T-helper 22 cell (primary cell): Measurements from ENCODE around the gene IL1RAP.
A peak's percentile ranks its signal among the peaks of the same experiment; 100 is the strongest.
"Not testable (repeated sequence)": the region's sequence is repeated elsewhere in the genome, so short reads cannot be mapped to it uniquely, and the experiment has no call there.

Experiments
- DNase-seq: peaks from one replicate; pipeline ENCODE4 v3.0.0-alpha.2; 2020; ENCODE audit warnings: low read depth

IL1RAP gene

DNA sequence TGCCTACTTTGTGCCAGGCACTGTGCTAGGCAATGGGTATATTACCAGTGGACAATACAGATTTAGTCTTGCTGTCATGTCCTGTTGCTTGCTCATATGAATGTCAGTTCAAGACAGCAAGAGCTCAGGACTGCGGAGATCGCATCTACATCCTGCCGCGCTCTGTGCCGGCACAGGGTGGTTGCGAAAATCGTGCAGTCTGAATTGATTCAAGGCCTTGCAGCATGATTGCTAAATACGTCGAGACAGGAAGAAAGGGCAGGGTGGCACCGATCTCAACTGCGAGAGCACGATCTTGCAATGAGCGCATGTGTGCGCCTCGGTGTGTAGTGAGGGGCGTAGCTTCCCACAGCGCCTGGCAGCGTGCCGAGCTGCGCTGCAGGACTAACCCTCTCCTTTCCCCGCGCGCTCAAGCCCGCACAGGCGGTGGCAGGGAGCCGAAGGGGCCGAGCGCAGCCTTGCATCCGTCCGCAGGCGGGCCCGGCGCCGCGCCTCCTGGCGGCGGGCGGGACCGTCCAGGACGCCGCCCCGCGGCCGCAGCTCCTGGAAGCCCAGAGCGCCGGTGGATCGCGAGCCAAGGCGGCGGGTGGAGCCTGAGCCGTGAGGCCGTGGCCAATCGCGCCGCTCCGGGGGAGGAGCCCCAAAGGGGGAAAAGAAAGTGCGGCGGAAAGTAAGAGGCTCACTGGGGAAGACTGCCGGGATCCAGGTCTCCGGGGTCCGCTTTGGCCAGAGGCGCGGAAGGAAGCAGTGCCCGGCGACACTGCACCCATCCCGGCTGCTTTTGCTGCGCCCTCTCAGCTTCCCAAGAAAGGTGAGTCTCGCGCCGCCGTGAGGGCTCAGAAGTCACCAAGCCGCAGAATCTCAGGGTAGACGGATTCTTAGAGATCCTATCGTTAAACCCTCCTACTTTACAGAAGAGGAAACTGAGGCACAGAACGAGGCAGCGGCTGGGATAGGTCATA, at the start of gene IL1RAP:
Gene IL1RAP (plus strand): TSS at position 677 of the 962 bp plus-strand sequence. CDS start 50,205 bp downstream, outside the sequence.
- peak; percentile 77 for DNase-seq

GRCh38 chr3:190467922-190468321, 46.0 kb upstream of the IL1RAP start:
- no peak for DNase-seq

DNA sequence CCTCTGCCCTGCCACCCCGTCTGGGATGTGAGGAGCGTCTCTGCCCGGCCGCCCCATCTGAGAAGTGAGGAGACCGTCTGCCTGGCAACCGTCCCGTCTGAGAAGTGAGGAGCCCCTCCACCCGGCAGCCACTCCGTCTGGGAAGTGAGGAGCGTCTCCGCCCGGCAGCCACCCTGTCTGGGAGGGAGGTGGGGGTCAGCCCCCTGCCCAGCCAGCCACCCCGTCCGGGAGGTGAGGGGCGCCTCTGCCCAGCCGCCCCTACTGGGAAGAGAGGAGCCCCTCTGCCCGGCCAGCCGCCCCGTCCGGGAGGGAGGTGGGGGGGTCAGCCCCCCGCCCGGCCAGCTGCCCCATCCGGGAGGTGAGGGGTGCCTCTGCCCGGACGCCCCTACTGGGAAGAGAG, 40.6 kb upstream of the IL1RAP start:
- not testable (repeated sequence) for DNase-seq

DNA sequence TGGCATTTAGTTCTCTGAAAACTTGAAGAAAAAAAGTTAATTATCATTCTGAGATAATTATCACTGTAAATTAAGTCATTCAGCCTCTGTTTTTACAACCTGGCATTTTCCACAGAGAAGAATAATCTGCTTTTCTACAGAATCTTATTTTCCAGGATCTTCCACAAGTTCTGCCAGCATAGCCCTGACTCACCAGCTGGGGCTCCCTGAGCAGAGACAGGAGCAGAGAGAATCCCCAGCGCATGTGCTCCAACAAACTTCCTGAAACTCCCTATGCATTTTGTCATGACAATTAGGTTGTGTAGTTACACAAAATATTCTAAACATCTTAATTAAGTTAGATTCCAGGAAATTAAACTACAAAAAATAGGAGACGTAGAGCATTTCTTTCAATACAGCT, 32.1 kb upstream of the IL1RAP start:
- DNase-seq, result no peak

- DNase-seq, result no peak
Observed at GRCh38 chr3:190485830-190486532, 27.9 kb upstream of the IL1RAP start.

- DNase-seq, result no peak
Observed at GRCh38 chr3:190486533-190486864, 27.4 kb upstream of the IL1RAP start.

- no peak for DNase-seq
Observed at GRCh38 chr3:190486908-190487607, 26.8 kb upstream of the IL1RAP start.

GRCh38 chr3:190491533-190492054, 22.3 kb upstream of the IL1RAP start:
- no peak for DNase-seq

- DNase-seq, result no peak
Observed at GRCh38 chr3:190492129-190492528, 21.8 kb upstream of the IL1RAP start.

- DNase-seq, result no peak
Observed at GRCh38 chr3:190492966-190493365, 20.9 kb upstream of the IL1RAP start.

GRCh38 chr3:190494907-190495306, 19.0 kb upstream of the IL1RAP start:
- no peak for DNase-seq

DNA sequence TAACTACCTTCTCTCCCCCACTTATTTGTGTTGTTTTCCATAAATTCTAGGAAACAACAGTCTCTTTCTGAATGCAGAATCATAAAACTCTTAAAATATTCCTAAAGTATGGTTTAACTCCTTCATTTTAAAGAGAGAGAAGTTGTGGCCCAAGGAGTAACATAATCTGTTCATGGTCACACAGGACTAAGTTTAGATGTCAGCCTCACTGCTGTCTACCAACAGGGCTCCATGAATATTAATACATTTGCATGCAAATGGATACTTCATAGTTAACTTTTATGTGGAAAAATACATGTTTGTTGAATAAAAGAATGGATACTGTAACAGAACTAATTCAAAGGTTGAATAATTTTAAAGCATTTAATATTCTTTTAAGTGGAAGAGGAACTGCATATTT, 18.5 kb upstream of the IL1RAP start:
- DNase-seq, result no peak

DNA sequence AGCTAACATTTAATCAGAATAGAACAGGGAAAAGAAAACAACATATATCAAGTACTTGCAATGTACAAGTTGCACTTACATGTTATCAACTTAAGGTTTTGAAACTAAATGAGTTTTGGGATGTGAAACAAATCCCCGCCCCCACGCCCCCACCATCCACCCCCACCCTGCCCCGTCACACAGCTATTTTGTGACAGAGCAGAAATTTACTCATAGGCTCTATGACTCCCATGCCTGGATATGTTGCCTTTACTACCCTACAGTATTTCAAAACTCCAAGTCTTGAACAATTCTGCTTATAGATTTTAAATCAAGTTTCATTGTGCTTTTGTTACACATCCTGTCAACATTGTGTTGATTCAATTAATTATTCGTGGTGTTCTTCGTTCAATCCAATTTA, 18.1 kb upstream of the IL1RAP start:
- no peak for DNase-seq

GRCh38 chr3:190496859-190497258, 17.0 kb upstream of the IL1RAP start:
- DNase-seq, result no peak

GRCh38 chr3:190497811-190498210, 16.1 kb upstream of the IL1RAP start:
- no peak for DNase-seq

DNA sequence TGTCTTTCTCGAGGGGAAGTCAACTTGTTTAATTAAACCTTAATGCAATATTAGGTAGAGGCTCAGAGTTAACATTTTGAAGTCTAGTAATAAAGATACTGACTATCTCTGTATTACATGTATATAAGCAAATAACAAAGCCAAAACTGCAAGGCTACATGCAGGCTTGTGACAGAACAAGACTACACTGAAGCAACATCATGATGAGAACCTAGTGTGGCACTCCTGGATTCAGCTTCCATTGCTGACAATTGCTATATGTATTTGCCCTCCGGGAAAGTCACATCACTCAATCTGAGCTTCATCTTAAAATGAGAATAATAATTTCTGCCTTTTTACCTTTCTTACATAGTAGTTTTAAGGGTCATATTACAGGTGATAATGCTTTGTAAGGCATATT, 15.6 kb upstream of the IL1RAP start:
- no peak for DNase-seq

DNA sequence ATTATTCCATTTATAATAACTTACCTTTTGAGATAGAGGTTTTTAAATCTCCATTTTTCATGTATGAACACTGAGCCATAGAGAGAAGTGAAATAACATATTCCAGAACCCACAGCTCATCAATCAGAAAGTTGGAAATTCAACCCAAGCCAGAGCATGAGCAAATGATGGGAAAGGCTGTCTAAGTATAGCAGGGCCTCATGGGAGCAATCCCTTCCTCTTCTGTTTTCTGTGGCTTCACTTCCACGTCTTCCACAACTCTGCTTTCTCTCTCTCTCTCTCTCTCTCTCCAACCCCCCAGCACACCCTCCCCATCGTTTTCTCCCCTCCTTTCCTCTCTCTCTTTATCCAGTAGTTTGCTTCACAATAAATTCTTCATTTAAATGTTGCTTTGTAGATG, 14.8 kb upstream of the IL1RAP start:
- no peak for DNase-seq

GRCh38 chr3:190502946-190503345, 10.9 kb upstream of the IL1RAP start:
- DNase-seq, result no peak

- DNase-seq, result no peak
Observed at GRCh38 chr3:190504354-190505125, 9.3 kb upstream of the IL1RAP start.

DNA sequence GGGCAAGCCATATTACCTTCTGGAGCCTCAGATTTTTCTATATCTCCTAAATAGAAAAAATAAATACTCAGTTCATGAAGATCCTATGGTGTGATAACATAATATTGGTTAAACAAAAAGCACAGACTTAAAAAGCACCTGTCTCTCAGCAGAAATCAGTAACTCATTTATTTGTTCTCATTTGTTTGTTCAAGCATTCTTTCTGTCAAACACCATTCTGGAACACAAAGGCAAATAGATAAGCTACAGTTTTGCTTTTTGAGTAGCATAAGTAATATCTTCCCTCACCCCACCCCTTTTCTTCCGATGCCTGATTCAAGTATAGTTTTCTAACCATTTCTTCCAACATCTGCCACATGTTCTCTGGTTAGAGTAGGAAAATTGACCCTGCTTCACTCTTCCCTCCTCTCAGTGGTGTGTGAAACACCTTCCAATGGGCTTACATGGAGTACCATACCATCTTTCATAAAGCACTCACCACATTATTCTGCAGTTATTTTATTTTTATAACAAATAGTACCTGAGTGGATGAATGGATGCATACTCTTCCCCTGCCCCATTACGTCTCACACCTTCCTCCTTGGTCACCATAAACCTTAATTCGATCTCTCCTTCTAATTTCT, 8.4 kb upstream of the IL1RAP start:
- DNase-seq, result no peak

DNA sequence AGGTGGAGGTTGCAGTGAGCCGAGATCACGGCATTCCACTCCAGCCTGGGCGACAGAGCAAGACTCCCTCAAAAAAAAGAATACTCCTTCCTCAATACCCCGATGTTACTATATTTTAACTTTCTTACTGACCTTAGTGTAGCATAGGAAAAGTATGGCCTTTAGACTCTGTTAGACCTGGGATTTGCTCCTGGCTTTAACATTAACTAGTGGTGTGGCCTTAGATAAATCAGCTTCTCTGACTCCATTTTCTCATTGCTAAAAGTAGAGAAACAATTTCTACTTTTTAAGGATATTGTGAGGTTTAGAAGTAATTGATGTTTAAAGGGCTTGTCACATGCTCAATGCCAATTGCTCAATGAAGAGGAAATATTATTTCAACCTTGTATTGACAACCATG, 7.6 kb upstream of the IL1RAP start:
- DNase-seq, result no peak
